GM13977 (cell line): Measurements from ENCODE around the gene TSC22D4.

Experiments used
- DNase-seq: peaks from one replicate; pipeline ENCODE4 v3.0.0; 2012; ENCODE audit warnings: low spot score
- in situ Hi-C: fragments of 300-500 bp; cut with MboI; formaldehyde crosslinking; loops from one replicate; pipeline ENCODE4 v1.12.0; 2022; ENCODE audit warnings: low sequenced_read_pairs, low pct_unique_long_range_greater_than_20kb, mixed read lengths, inconsistent platforms; ENCODE audit not compliant: unreplicated experiment
- TF ChIP-seq, protein P1 (sequence below): IDR thresholded peaks from 2 replicates; pipeline ENCODE4 v1.5.1; 2012; ENCODE audit warnings: mild to moderate bottlenecking, control low read depth; ENCODE audit not compliant: insufficient read depth; ENCODE audit errors: extremely low read depth, missing control alignments

Gene TSC22D4

DNA sequence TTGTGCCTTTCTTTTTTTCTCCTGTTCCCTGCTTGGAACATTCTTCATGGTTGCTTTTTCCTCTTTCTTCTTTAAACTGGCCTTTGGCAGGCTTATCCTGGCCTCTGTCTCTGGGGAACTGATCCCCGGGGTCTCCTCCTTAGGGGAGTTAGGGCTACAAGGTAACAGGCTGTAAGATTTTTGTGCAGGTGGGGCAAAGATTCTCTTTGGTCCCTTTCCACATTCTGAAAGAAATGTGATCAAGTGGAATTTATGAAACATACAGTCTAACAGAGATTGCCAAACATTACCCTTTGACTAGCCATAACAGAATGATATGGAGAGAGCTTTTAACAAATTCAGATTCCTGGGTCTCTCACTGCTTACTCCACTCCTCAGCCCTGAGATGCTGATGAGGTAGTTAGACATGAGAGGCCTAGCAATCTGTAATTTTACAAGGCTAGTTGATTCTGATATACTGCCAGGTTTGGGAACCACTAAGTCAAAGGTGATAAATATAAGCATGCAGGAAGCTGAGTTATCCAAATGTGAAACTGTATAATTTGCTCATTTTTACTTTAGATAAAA is 59.3 kb downstream of the TSC22D4 start:
- TF ChIP-seq, protein P1, sequence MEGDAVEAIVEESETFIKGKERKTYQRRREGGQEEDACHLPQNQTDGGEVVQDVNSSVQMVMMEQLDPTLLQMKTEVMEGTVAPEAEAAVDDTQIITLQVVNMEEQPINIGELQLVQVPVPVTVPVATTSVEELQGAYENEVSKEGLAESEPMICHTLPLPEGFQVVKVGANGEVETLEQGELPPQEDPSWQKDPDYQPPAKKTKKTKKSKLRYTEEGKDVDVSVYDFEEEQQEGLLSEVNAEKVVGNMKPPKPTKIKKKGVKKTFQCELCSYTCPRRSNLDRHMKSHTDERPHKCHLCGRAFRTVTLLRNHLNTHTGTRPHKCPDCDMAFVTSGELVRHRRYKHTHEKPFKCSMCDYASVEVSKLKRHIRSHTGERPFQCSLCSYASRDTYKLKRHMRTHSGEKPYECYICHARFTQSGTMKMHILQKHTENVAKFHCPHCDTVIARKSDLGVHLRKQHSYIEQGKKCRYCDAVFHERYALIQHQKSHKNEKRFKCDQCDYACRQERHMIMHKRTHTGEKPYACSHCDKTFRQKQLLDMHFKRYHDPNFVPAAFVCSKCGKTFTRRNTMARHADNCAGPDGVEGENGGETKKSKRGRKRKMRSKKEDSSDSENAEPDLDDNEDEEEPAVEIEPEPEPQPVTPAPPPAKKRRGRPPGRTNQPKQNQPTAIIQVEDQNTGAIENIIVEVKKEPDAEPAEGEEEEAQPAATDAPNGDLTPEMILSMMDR: no peak
- DNase-seq: no peak
- in situ Hi-C loops: no loop called here

DNA sequence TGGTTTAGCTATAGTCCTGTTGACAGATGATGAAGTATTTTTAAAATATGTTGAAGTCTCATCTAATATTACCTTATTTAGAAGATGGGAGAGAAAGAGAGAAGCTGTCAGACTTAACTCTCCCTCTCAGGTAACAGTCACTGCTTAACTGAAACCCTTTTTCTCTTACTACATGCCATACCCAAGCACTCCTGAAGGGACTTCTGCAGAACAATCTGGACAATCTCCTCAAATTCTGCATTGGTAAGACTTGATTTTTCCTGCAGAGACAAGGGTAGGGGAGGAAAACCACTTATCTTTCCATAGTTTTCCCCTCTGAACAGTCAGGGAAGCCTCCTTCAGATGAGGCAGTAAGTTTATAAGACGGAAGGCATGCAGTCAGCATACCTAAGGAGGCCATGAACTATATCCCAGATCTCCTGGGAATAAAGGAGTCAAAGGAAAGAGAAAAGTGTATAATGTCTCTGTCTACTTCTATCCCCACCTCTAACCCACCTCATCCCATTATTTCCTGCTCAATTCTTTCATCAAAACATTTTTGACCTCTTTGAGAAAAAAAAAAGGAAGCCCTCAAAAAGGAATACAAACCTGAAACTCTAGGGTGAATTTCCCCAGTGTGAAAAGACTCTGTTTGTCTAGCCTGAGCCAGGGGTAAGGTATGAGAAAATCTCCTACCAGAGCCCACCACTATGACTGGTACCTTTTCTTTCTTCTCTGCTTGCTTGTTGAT is 59.9 kb downstream of the TSC22D4 start:
- in situ Hi-C loops: no loop called here
- DNase-seq: no peak
- TF ChIP-seq, protein P1: no peak
